SK-N-SH treated with all-trans-retinoic acid at 6 μM for 48 hours (cell line): ENCODE measurements around the gene ALDH16A1.

Experiments used
- ATAC-seq: fragments of 200-7000 bp; cut with Tn5 transposase; 3 replicates; pipeline ENCODE4 v1.9.1; 2020; ENCODE audit warnings: mild to moderate bottlenecking, moderate library complexity
- ARNTL ChIP-seq: fragments of 450-650 bp; formaldehyde crosslinking; IDR thresholded peaks from 2 replicates; pipeline ENCODE4 v1.5.0; 2020; ENCODE audit warnings: low read depth, mild to moderate bottlenecking, moderate library complexity, borderline replicate concordance
- BACH2 ChIP-seq: fragments of 250-450 bp; sonication (Bioruptor Pico); IDR thresholded peaks from 2 replicates; pipeline ENCODE4 v1.9.0; 2021; ENCODE audit warnings: mild to moderate bottlenecking, borderline replicate concordance
- CREB5 ChIP-seq: fragments of 250-450 bp; sonication (Bioruptor Pico); IDR thresholded peaks from 2 replicates; pipeline ENCODE4 v1.5.1; 2020; ENCODE audit warnings: low read depth, mild to moderate bottlenecking, moderate library complexity
- CSDC2 ChIP-seq: fragments of 250-450 bp; sonication (Bioruptor Pico); IDR thresholded peaks from 2 replicates; pipeline ENCODE4 v1.5.0; 2020; ENCODE audit warnings: mild to moderate bottlenecking, moderate library complexity
- CSRNP3 ChIP-seq: fragments of 250-450 bp; sonication (Bioruptor Pico); IDR thresholded peaks from 2 replicates; pipeline ENCODE4 v1.5.1; 2021; ENCODE audit warnings: mild to moderate bottlenecking, moderate library complexity
- GLIS3 ChIP-seq: fragments of 250-450 bp; sonication (Bioruptor Pico); IDR thresholded peaks from 2 replicates; pipeline ENCODE4 v1.5.0; 2020; ENCODE audit warnings: mild to moderate bottlenecking, moderate library complexity
- ISL1 ChIP-seq: fragments of 250-450 bp; sonication (Bioruptor Pico); IDR thresholded peaks from 2 replicates; pipeline ENCODE4 v2.1.2; 2022; ENCODE audit warnings: mild to moderate bottlenecking, moderate library complexity
- OSR1 ChIP-seq: fragments of 250-450 bp; sonication (Bioruptor Pico); IDR thresholded peaks from 2 replicates; pipeline ENCODE4 v1.8.0; 2022; ENCODE audit warnings: moderate library complexity, mild to moderate bottlenecking, inconsistent platforms
- PATZ1 ChIP-seq: fragments of 250-450 bp; sonication (Bioruptor Pico); IDR thresholded peaks from 2 replicates; pipeline ENCODE4 v1.8.0; 2020; ENCODE audit warnings: mild to moderate bottlenecking, moderate library complexity, borderline replicate concordance
- POU6F1 ChIP-seq: fragments of 250-450 bp; sonication (Bioruptor Pico); IDR thresholded peaks from 2 replicates; pipeline ENCODE4 v1.8.0; 2021; ENCODE audit warnings: low read depth, mild to moderate bottlenecking, moderate library complexity, borderline replicate concordance
- PPARA ChIP-seq: fragments of 250-450 bp; sonication (Bioruptor Pico); IDR thresholded peaks from 2 replicates; pipeline ENCODE4 v1.5.0; 2020; ENCODE audit warnings: mild to moderate bottlenecking, borderline replicate concordance
- RARB ChIP-seq: fragments of 250-450 bp; sonication (Bioruptor Pico); IDR thresholded peaks from 2 replicates; pipeline ENCODE4 v1.8.0; 2021; ENCODE audit warnings: mild to moderate bottlenecking, moderate library complexity
- SNAI2 ChIP-seq: fragments of 250-450 bp; sonication (Bioruptor Pico); IDR thresholded peaks from 2 replicates; pipeline ENCODE4 v1.5.0; 2020; ENCODE audit warnings: mild to moderate bottlenecking, moderate library complexity
- TOX ChIP-seq: fragments of 250-450 bp; sonication (Bioruptor Pico); IDR thresholded peaks from 2 replicates; pipeline ENCODE4 v1.8.0; 2021; ENCODE audit warnings: mild to moderate bottlenecking, moderate library complexity, borderline replicate concordance
- ZC3H10 ChIP-seq: fragments of 250-450 bp; sonication (Bioruptor Pico); IDR thresholded peaks from 2 replicates; pipeline ENCODE4 v1.5.1; 2021; ENCODE audit warnings: mild to moderate bottlenecking, moderate library complexity
- ZFP3 ChIP-seq: fragments of 250-450 bp; sonication (Bioruptor Pico); IDR thresholded peaks from 2 replicates; pipeline ENCODE4 v1.5.0; 2020; ENCODE audit warnings: mild to moderate bottlenecking, moderate library complexity
- ZFP30 ChIP-seq: fragments of 450-650 bp; formaldehyde crosslinking; IDR thresholded peaks from 2 replicates; pipeline ENCODE4 v1.5.0; 2022; ENCODE audit warnings: mild to moderate bottlenecking, moderate library complexity
- ZNF565 ChIP-seq: fragments of 450-650 bp; formaldehyde crosslinking; conservative IDR thresholded peaks from 2 replicates; pipeline ENCODE4 v1.5.0; 2020; ENCODE audit warnings: low read depth, mild to moderate bottlenecking, moderate library complexity
- ZNF70 ChIP-seq: fragments of 450-650 bp; formaldehyde crosslinking; IDR thresholded peaks from 2 replicates; pipeline ENCODE4 v1.5.0; 2020; ENCODE audit warnings: mild to moderate bottlenecking, moderate library complexity
- ZNF8 ChIP-seq: fragments of 450-650 bp; formaldehyde crosslinking; IDR thresholded peaks from 2 replicates; pipeline ENCODE4 v1.5.0; 2020; ENCODE audit warnings: mild to moderate bottlenecking, moderate library complexity

Gene ALDH16A1

DNA sequence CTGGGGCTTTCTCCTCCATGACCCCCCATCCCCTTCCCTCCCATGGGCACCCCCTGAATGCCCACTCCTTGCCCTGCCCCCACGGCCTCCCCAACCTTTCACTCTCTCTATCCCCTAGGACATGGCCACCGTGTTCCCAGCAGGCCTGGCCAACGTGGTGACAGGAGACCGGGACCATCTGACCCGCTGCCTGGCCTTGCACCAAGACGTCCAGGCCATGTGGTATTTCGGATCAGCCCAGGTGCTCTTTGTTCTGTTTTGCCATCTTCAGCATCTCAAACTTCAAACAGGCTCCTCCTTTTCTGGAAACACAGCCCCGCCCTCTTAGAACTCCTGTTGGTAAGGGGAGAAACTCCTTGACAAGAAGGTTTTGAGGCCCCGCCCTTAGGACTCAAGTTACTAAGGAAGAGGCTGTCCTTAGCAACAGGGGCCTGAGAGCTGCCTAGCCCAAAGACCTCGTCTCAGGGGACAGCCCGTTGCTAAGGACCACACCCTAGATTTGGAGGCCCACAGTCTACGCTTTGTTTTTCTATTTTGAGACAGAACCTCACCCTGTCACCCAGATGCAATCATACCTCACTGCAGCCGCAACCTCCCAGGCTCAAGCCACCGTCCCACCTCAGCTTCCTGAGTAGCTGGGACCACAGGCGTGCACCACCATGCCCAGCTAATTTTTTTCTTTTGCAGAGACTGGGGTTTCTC is 15.9 kb downstream of the ALDH16A1 start (continued):
- TF ChIP-seq TOX (no peak), SNAI2 (CRISPR knock-in tag) (no peak), PPARA (CRISPR knock-in tag) (no peak), OSR1 (CRISPR knock-in tag) (no peak), ZFP3 (CRISPR knock-in tag) (no peak)

DNA sequence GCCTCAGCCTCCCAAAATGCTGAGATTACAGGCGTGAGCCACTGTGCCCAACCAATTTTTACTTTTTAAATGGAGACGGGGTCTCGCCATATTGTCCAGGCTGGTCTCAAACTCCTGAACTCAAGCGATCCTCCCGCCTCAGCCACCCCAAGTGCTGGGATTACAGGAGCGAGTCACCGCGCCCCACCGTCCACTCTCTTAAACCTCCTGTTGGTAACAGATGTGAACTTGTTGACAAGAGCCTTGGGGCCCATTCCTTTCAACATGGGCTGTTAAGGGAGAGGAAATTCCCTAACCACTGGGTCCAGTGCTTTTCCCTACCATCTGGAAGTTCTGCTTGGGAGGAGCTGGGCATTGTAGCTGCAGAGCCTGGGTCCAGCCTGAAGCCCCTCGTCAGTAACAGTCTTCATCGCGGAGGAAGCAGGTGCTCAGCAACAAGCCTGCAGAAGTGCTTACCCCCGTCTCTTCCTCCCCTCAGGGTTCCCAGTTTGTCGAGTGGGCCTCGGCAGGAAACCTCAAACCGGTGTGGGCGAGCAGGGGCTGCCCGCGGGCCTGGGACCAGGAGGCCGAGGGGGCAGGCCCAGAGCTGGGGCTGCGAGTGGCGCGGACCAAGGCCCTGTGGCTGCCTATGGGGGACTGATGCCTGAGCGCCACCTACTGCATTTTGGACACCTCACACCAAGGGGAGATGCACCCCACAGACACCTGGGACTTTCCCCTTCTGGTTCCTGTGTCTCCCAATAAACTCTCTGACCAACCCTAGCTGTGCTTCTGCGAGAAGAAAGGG is 17.0 kb downstream of the ALDH16A1 start:
- no peak for ATAC-seq
- no peak for TF ChIP-seq SNAI2 (CRISPR knock-in tag)
- TF ChIP-seq GLIS3, result no peak
- TF ChIP-seq ZNF565 (CRISPR knock-in tag), result no peak
- no peak for TF ChIP-seq OSR1 (CRISPR knock-in tag)
- TF ChIP-seq ISL1 (CRISPR knock-in tag), result no peak
- no peak for TF ChIP-seq POU6F1 (CRISPR knock-in tag)
- TF ChIP-seq ZNF70, result no peak
- no peak for TF ChIP-seq BACH2 (CRISPR knock-in tag)
- TF ChIP-seq CREB5, result no peak
- no peak for TF ChIP-seq TOX
- no peak for TF ChIP-seq ZFP30 (CRISPR knock-in tag)
- no peak for TF ChIP-seq RARB
- no peak for TF ChIP-seq ZNF8 (CRISPR knock-in tag)
- TF ChIP-seq ZC3H10 (CRISPR knock-in tag), result no peak
- TF ChIP-seq CSRNP3, result no peak
- no peak for TF ChIP-seq CSDC2 (CRISPR knock-in tag)
- TF ChIP-seq ZFP3 (CRISPR knock-in tag), result no peak

DNA sequence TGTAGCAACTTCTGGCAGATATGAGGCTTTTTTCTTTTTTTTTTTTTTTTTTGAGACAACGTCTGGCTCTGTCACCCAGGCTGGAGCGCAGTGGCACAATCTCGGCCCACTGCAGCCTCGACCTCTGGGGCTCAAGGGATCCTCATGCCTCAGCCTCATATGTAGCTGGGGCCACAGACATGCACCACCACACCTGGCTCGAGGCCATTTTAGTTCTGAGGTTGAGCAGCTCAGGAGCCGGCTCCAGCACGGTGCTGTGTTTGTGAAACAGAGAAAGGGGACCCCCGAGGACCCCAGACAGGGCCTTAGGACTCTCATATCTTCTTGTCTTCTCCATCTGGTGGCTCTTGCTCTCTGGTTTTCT is 17.6 kb downstream of the ALDH16A1 start:
- TF ChIP-seq PPARA (CRISPR knock-in tag) (no peak), CSRNP3 (no peak), ZC3H10 (CRISPR knock-in tag) (no peak), ZNF70 (no peak), RARB (no peak), PATZ1 (CRISPR knock-in tag) (no peak), OSR1 (CRISPR knock-in tag) (no peak), CREB5 (no peak), ARNTL (CRISPR knock-in tag) (no peak), CSDC2 (CRISPR knock-in tag) (no peak), ZFP3 (CRISPR knock-in tag) (no peak), ISL1 (CRISPR knock-in tag) (no peak), TOX (no peak), ZNF8 (CRISPR knock-in tag) (no peak), BACH2 (CRISPR knock-in tag) (no peak), SNAI2 (CRISPR knock-in tag) (no peak)
- no peak for ATAC-seq
